CD1c-positive myeloid dendritic cell (primary cell): Measurements from ENCODE around the gene TUBD1.
"Not testable (repeated sequence)": the region's sequence is repeated elsewhere in the genome, so short reads cannot be mapped to it uniquely, and the experiment has no call there.

ENCODE experiments used
- DNase-seq: peaks from one replicate; pipeline ENCODE4 v3.0.0-alpha.2; 2016; ENCODE audit errors: extremely low spot score

The TUBD1 gene

GRCh38 chr17:59876107-59876506 lies 16.6 kb downstream of the TUBD1 start:
- DNase-seq: peak; percentile 10

DNA sequence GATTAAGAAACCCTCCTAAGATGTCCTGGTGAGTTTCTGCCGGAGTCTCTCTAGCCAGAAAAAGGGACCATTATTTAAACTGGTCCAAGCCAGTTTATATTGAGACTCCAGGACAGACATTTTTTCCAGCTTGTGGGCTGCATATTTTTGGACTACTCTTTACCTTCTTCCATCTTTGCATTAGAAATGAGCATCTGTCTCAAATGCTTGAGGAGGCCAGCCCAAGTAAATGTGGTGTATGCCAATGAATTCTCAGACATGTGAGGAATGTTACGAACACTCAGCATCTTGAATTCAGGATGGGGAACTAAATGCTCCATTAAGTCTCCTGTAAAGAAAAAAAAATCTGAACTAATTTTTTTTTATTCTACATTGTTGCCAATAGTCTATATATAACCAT lies 18.4 kb downstream of the TUBD1 start:
- no peak for DNase-seq

DNA sequence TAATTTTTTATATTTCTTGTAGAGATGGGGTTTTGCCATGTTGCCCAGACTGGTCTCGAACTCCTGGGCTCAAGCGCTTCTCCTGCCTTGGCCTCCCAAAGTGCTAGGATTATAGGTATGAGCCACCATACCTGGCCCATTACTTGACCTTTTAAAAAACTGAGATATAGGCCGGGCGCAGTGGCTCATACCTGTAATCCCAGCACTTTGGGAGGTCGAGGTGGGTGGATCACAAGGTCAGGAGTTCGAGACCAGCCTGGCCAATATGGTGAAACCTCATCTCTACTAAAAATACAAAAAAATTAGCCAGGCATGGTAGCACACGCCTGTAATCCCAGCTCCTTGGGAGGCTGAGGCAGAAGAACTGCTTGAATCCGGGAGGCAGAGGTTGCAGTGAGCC lies 19.3 kb downstream of the TUBD1 start:
- DNase-seq: not testable (repeated sequence)

DNA sequence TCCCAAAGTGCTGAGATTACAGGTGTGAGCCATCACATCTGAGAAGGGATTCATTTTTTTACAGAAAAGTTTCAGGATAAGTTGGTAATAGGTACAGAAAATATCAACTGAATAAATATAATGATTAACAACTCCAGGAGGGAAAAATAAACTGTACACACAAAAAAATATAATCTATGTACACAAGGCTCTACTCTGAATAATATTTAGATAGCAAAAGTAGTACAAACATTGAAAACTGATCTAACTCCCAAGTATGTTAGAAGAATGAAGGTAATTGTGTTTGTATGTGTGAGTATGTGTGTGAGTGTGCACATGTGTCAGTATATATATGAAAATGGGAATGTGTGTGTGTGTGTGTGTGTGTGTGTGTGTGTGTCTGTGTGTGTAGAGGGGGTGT lies 20.4 kb downstream of the TUBD1 start:
- DNase-seq: no peak

GRCh38 chr17:59870482-59870881 lies 22.3 kb downstream of the TUBD1 start:
- no peak for DNase-seq

DNA sequence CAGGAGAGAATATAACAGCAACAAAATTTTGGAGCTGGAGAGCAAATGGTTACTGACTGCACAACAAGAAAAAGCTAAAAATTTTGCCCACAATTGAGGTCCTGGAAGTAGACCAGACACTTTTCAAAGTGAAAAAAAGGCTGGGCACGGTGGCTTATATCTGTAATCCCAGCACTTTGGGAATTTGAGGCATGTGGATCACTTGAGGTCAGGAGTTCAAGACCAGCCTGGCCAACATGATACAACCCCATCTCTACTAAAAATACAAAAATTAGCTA lies 22.9 kb downstream of the TUBD1 start:
- no peak for DNase-seq

- DNase-seq: no peak
Observed at GRCh38 chr17:59863616-59864015, 29.1 kb downstream of the TUBD1 start.

DNA sequence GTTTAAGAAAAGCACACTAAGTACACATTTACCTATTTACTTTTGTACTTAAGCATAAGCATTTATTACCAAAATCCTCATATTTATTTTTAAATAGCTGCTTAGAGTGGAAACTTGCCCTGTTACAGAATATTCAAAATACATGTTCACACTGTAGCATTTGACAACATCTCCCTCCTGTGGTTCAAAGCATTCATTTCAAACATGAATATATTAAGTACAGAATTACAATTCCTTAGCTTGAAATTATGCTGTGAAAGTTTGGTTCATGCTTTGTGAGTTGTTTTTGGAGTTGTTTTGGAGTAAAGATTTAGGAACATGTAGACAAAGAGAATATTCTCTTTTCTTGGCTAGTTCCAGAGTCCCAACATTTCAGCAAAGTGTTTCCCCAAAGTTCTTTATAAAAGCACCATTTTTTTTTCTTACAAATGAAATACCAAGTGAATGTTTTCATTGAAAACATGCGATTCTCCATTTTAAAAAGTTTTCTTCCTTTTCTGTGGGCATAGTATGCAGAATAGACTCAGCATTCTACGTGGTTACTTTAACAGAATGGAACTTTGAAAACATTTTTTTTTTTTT lies 33.2 kb downstream of the TUBD1 start:
- peak; percentile 80 for DNase-seq

- no peak for DNase-seq
Observed at GRCh38 chr17:59858932-59859331, 33.8 kb downstream of the TUBD1 start.

DNA sequence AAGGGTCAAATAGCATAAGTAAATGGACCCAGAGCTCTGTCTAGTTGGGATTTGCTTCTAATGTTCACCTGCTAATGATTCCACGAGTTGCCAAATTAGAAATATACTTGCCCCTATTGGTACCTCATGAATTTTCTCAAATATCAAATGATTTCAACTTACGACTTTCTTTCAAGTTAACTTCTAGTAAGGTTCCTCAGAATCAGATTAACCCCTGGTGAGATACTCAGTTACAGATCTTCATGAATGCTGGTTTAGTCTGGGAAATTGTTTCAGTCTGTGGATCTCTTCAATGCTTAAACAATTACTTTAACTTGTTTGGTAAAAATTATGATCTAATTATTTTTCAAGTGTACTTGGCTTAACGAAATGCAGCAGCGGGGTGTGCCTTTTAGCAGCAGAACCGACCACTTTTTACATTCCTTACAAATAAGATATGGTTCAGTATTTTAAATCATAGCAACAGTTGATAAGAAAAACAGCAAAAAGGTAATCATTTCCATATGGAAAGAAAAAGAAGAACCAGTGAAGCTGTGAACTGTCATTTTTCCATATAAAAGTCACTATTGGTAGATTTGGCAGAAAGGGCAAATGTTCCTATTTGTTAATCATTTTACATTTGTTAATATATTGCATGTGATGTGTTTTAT lies 34.5 kb downstream of the TUBD1 start:
- no peak for DNase-seq

DNA sequence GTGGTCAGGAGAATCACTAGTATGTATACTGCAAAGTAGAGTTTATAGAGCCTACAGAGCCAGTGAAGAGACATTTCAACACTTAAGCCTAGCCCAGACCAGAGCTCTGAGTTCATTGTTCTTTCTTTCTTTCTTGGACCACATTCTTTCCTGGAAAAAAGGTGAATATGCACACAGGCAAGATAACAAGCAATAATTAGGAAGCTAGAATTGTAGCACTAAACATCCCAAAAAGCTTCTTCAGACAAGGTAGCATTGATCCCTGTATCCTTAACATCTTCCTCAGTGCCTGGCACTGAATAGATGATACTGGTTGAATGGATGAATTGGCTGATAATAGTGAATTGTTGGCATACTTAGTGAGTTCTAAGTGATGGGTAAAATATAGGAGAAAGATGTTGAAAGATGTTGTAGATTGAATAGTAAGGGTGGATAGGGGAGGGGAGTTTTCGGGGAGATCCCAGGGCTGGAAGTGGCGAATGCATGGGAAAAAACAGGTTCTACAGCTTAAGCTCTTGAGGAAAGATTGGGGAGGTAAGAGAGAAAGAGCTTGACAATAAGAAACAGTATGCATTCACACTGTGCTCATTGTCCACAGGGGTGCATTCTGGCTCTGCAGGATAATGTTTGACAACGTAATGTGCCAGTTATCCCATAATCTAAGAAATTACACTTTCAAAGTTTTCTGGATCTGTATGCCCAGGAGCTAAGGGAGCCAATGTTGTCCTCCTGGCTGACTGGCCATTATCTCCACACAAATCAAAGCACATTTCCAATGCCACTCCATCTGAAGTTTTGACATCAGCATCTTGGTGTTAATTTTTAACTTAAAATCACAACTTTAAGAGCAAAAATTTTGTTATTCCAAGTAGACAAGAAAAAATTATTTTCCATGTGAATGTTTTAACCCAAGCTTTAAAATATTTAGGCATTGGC lies 35.6 kb downstream of the TUBD1 start:
- DNase-seq: no peak

DNA sequence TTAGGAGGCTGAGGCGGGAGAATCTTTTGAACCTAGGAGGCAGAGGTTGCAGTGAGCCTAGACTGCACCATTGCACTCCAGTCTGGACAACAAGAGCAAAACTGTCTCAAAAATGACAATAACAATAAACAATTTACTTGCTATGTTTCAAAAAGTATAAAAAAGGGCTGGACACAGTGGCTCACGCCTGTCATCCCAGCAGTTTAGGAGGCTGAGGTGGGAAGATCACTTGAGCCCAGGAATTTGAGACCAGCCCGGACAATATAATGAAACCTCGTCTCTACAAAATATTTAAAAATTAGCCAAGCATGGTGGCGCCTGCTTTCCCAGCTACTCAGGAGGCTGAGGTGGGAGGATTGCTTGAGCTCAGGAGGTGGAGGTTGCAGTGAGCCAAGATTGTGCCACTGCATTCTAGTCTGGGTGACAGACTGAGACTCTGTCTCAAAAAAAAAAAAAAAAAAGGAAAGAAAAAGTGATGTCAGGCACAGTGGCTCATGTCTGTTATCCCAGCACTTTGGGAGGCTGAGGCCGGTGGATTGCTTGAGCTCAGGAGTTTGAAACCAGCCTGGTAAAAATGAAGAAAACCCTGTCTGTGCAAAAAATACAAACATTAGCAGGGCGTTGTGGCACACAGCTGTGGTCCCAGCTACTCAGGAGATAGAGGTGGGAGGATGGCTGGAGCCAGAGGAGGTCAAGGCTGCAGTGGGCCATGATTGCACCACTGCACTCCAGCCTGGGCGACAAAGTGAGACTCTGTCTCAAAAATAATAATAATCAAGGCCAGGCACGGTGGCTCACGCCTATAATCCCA lies 38.6 kb downstream of the TUBD1 start:
- not testable (repeated sequence) for DNase-seq

- DNase-seq: peak; percentile 30
Observed at GRCh38 chr17:59853168-59853918, 39.4 kb downstream of the TUBD1 start.

GRCh38 chr17:59852847-59853167 lies 39.9 kb downstream of the TUBD1 start:
- DNase-seq: not testable (repeated sequence)

- DNase-seq: no peak
Observed at GRCh38 chr17:59851439-59852375, 41.0 kb downstream of the TUBD1 start.

DNA sequence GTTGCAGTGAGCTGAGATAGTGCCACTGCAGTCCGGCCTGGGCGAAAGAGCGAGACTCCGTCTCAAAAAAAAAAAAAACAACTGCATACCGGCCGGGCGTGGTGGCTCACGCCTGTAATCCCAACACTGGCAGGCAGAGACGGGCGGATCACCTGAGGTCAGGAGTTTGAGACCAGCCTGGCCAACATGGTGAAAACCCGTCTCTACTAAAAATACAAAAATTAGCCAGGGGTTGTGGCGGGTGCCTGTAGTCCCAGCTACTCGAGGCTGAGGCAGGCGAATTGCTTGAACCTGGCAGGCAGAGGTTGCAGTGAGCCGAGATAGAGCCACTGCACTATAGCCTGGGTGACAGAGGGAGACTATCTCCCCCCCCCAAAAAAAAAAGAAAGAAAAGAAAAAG lies 42.4 kb downstream of the TUBD1 start:
- not testable (repeated sequence) for DNase-seq

DNA sequence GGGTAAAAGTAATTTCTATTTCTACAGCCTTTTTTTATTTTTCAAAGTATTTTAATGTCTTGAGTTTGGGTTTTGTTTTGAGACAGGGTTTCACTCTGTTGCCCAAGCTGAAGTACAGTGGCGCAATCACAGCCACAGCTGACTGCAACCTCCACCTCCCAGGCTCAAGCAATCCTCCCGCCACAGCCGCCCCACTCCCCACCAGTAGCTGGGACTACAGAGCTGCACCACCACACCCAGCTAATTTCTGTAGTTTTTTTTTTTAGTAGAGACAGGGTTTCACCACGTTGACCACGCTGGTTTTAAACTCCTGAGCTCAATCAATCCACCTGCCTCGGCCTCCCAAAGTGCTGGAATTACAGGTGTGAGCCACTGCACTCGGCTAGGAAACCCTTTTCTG lies 44.0 kb downstream of the TUBD1 start:
- DNase-seq: peak; percentile 78

DNA sequence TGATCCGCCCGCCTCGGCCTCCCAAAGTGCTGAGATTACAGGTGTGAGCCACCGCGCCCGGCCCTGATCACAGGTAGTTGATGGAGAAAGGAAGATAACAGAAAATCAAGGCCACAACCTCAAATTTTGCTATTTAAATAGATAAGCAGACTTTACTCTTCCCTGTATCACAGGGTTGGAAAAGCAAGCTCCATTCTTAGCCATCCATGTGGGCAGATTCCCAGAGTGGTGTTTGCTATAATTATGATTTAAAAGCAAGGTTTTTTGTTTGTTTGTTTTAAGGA lies 44.4 kb downstream of the TUBD1 start:
- DNase-seq: no peak

- DNase-seq: peak; percentile 64
Observed at GRCh38 chr17:59846394-59847165, 46.2 kb downstream of the TUBD1 start.
